Right lobe of liver (tissue), 4 donors: ENCODE data around the gene MAPKAPK3.

ENCODE experiments used
- POLR2A ChIP-seq: fragments of 450-650 bp; IDR thresholded peaks from one replicate; pipeline ENCODE4 v1.6.1; 2017; ENCODE audit warnings: antibody characterized with exemption, mild to moderate bottlenecking
- TF ChIP-seq, protein P1 (sequence below), 4 donors: fragments of 200-600 bp in 3 of 4; fragments of 450-650 bp in 1 of 4; IDR thresholded peaks; one replicate each; pipeline versions ENCODE4 v1.5.1 to v1.8.0; 2016 to 2022; ENCODE audit warnings: antibody characterized with exemption in 4 of 4, mild to moderate bottlenecking in 2 of 4
- donor health status: DM: no; HTN: no; CAD: no.
- donor health status: DM: no; HTN: no; CAD: no.
- donor health status: DM: no; HTN: yes; CAD: no.

DNA sequence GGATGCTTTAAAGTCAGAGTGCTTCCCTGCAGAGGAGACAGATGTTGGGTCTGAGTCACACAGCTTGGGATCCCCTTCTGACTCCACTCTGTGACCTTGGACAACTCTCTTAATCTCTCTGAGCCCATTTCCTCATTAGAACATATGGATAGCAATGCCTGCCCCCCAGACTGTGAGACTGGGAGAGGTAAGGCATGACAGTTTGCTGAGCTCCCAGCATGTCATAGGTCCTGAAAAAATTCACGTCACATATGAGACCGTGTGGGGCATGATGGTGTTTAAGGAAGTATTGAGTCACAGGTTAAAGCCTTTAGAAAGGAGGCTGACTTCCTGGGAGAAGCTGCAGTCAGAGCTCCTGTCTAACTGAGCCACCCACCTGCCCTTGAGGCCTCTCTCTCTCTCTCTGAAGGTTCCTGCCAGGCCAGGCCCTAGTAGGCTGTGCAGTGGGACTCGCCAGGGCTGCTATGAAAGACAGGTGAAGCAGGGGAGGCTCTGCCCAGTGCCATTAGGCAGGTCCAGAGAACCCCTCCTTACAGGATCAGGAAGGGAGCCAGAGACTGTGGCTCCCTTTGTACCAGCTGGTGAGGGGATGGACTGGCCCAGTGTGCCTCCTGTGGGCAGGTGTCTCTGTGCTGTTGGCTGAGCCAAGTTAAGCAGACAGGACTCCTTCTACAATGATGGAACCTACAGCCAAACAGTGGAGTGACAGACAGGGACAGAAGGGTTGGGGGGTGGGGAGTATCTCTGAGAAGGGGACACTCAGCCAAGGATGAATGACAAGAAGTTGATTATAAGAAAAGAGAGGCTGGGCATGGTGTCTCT, 38.3 kb downstream of the MAPKAPK3 start:
- TF ChIP-seq, protein P1, sequence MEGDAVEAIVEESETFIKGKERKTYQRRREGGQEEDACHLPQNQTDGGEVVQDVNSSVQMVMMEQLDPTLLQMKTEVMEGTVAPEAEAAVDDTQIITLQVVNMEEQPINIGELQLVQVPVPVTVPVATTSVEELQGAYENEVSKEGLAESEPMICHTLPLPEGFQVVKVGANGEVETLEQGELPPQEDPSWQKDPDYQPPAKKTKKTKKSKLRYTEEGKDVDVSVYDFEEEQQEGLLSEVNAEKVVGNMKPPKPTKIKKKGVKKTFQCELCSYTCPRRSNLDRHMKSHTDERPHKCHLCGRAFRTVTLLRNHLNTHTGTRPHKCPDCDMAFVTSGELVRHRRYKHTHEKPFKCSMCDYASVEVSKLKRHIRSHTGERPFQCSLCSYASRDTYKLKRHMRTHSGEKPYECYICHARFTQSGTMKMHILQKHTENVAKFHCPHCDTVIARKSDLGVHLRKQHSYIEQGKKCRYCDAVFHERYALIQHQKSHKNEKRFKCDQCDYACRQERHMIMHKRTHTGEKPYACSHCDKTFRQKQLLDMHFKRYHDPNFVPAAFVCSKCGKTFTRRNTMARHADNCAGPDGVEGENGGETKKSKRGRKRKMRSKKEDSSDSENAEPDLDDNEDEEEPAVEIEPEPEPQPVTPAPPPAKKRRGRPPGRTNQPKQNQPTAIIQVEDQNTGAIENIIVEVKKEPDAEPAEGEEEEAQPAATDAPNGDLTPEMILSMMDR (IDR thresholded peaks at IDR 0.05): no peak
- TF ChIP-seq POLR2A: no peak
